ENCODE measurements around the gene IQGAP1.
"Not testable (repeated sequence)": the region's sequence is repeated elsewhere in the genome, so short reads cannot be mapped to it uniquely, and the experiment has no call there.

The IQGAP1 gene

GRCh38 chr15:90489514-90489913 is 101.5 kb downstream of the IQGAP1 start:
- no peak for DNase-seq

GRCh38 chr15:90489944-90490343 is 101.9 kb downstream of the IQGAP1 start:
- no peak for DNase-seq

GRCh38 chr15:90493647-90494046 is 105.6 kb downstream of the IQGAP1 start:
- no peak for DNase-seq

- no peak for DNase-seq
These were observed 107.0 kb downstream of the IQGAP1 start for GRCh38 chr15:90495067-90495466.

- no peak for DNase-seq
These were observed 108.7 kb downstream of the IQGAP1 start for GRCh38 chr15:90496791-90497190.

GRCh38 chr15:90497376-90497775 is 109.3 kb downstream of the IQGAP1 start:
- DNase-seq = no peak

- no peak for DNase-seq
These were observed 109.9 kb downstream of the IQGAP1 start for GRCh38 chr15:90497912-90498311.

GRCh38 chr15:90500171-90500570 is 112.1 kb downstream of the IQGAP1 start:
- no peak for DNase-seq

- DNase-seq = no peak
These were observed 113.9 kb downstream of the IQGAP1 start for GRCh38 chr15:90501898-90502297.

- not testable (repeated sequence) for DNase-seq
These were observed 122.7 kb downstream of the IQGAP1 start for GRCh38 chr15:90510781-90511180.

GRCh38 chr15:90511211-90511618 is 123.2 kb downstream of the IQGAP1 start:
- DNase-seq = not testable (repeated sequence)

GRCh38 chr15:90512276-90512675 is 124.2 kb downstream of the IQGAP1 start:
- DNase-seq = no peak

GRCh38 chr15:90512981-90513380 is 124.9 kb downstream of the IQGAP1 start:
- DNase-seq = no peak

GRCh38 chr15:90513448-90513847 is 125.4 kb downstream of the IQGAP1 start:
- no peak for DNase-seq

- DNase-seq = not testable (repeated sequence)
These were observed 125.9 kb downstream of the IQGAP1 start for GRCh38 chr15:90513893-90514292.

- DNase-seq = no peak
These were observed 131.6 kb downstream of the IQGAP1 start for GRCh38 chr15:90519688-90520087.

- no peak for DNase-seq
These were observed 132.3 kb downstream of the IQGAP1 start for GRCh38 chr15:90520365-90520764.

- no peak for DNase-seq
These were observed 135.3 kb downstream of the IQGAP1 start for GRCh38 chr15:90523373-90523772.

- not testable (repeated sequence) for DNase-seq
These were observed 136.2 kb downstream of the IQGAP1 start for GRCh38 chr15:90524018-90524803.

GRCh38 chr15:90529011-90529370 is 140.9 kb downstream of the IQGAP1 start:
- no peak for DNase-seq

- no peak for DNase-seq
These were observed 141.6 kb downstream of the IQGAP1 start, which contains the start of gene CRTC3 for GRCh38 chr15:90529371-90530249. CRTC3 (plus strand) TSS chr15:90529923; CDS start chr15:90530072, 149 bp downstream.

- DNase-seq = no peak
These were observed 142.4 kb downstream of the IQGAP1 start for GRCh38 chr15:90530250-90531051.

GRCh38 chr15:90531147-90531546 is 143.1 kb downstream of the IQGAP1 start:
- DNase-seq = no peak

Measured in GOT3 (cell line).